Activated naive CD4-positive, alpha-beta T cell treated with anti-CD3 and anti-CD28 coated beads for 36 hours (primary cell): Measurements from ENCODE around the gene GABBR2. TPM values are rescaled to one million over a fixed set of nuclear protein-coding genes. Genes with fewer than 3 reads are reported as not detected.

Experiments used
- CTCF ChIA-PET: fragments of 350-600 bp; sonication (Branson Sonifier 250); formaldehyde crosslinking; loops from one replicate; lab custom pipeline; 2021; ENCODE audit warnings: antibody characterized with exemption; lab: Charles Lee
- DNase-seq: peaks from one replicate; pipeline ENCODE4 v3.0.0-alpha.2; 2020
- H3K27ac Mint-ChIP-seq: one replicate; pipeline ENCODE4 v1.8.0; 2021; ENCODE audit warnings: mild to moderate bottlenecking, mixed read lengths
- H3K27me3 Mint-ChIP-seq: one replicate; pipeline ENCODE4 v1.8.0; 2021; ENCODE audit warnings: low read depth, mixed read lengths
- H3K36me3 Mint-ChIP-seq: one replicate; pipeline ENCODE4 v1.8.0; 2021; ENCODE audit warnings: low read depth, mixed read lengths
- H3K4me1 Mint-ChIP-seq: one replicate; pipeline ENCODE4 v1.8.0; 2021; ENCODE audit warnings: low read depth, mixed read lengths
- H3K4me3 Mint-ChIP-seq: one replicate; pipeline ENCODE4 v1.8.0; 2021; ENCODE audit warnings: mild to moderate bottlenecking, moderate library complexity, mixed read lengths
- H3K9me3 Mint-ChIP-seq: one replicate; pipeline ENCODE4 v1.8.0; 2021; ENCODE audit warnings: mixed read lengths
- intact Hi-C: fragments of 100-400 bp; cut with micrococcal nuclease; formaldehyde crosslinking; loops from one replicate; pipeline ENCODE4 v1.15.1; 2023
- total RNA-seq, 2 experiments: library from RNA; stranded (reverse); gene quantifications; one replicate each; pipeline ENCODE4 v1.2.3, GENCODE V29; 2021

GABBR2 gene
- total RNA-seq, 2 experiments from 2014 or later: not detected

GRCh38 chr9:98428454-98428853, 280.3 kb downstream of the GABBR2 start:
- Mint-ChIP-seq H3K36me3 (no peaks in the 10 kb centered on the region), H3K27me3 (no peaks in the 10 kb centered on the region), H3K9me3 (no peaks in the 10 kb centered on the region), H3K4me3 (no peak overlapping the region), H3K4me1 (no peaks in the 10 kb centered on the region), H3K27ac (no peak overlapping the region)
- CTCF ChIA-PET: no interaction called here
- intact Hi-C loops: no loop called here
- DNase-seq: no peak

- no peaks in the 10 kb centered on the region for H3K36me3 Mint-ChIP-seq
Observed at GRCh38 chr9:98427491-98427890, 281.2 kb downstream of the GABBR2 start.

GRCh38 chr9:98425079-98425478, 283.7 kb downstream of the GABBR2 start:
- no peaks in the 10 kb centered on the region for H3K36me3 Mint-ChIP-seq
- CTCF ChIA-PET: no interaction called here

More at GRCh38 chr9:98427491-98427890, 281.2 kb downstream of the GABBR2 start:
- no peaks in the 10 kb centered on the region for H3K9me3 Mint-ChIP-seq
- H3K4me3 Mint-ChIP-seq: no peak overlapping the region
- H3K4me1 Mint-ChIP-seq: no peaks in the 10 kb centered on the region
- intact Hi-C loops: no loop called here
- H3K27me3 Mint-ChIP-seq: no peaks in the 10 kb centered on the region
- no peak overlapping the region for H3K27ac Mint-ChIP-seq
- DNase-seq: no peak
- CTCF ChIA-PET: no interaction called here

GRCh38 chr9:98419260-98419603, 289.5 kb downstream of the GABBR2 start:
- no peaks in the 10 kb centered on the region for H3K36me3 Mint-ChIP-seq
- CTCF ChIA-PET: no interaction called here
- intact Hi-C loops: no loop called here
- H3K27me3 Mint-ChIP-seq: peaks cover 8% of the 10 kb centered on the region
- H3K27ac Mint-ChIP-seq: no peak overlapping the region
- H3K4me3 Mint-ChIP-seq: no peak overlapping the region
- DNase-seq: no peak
- no peaks in the 10 kb centered on the region for H3K9me3 Mint-ChIP-seq
- H3K4me1 Mint-ChIP-seq: no peaks in the 10 kb centered on the region

More at GRCh38 chr9:98425079-98425478, 283.7 kb downstream of the GABBR2 start:
- no peak overlapping the region for H3K4me3 Mint-ChIP-seq
- no peaks in the 10 kb centered on the region for H3K9me3 Mint-ChIP-seq
- no peaks in the 10 kb centered on the region for H3K27me3 Mint-ChIP-seq
- intact Hi-C loops: no loop called here
- H3K27ac Mint-ChIP-seq: no peak overlapping the region
- no peaks in the 10 kb centered on the region for H3K4me1 Mint-ChIP-seq
- no peak for DNase-seq

- H3K4me3 Mint-ChIP-seq: no peak overlapping the region
- peaks cover 8% of the 10 kb centered on the region for H3K27me3 Mint-ChIP-seq
- no peak for DNase-seq
- CTCF ChIA-PET: no interaction called here
- no peaks in the 10 kb centered on the region for H3K36me3 Mint-ChIP-seq
- H3K4me1 Mint-ChIP-seq: no peaks in the 10 kb centered on the region
- no peaks in the 10 kb centered on the region for H3K9me3 Mint-ChIP-seq
- no peak overlapping the region for H3K27ac Mint-ChIP-seq
- intact Hi-C loops: no loop called here
Observed at GRCh38 chr9:98418578-98419259, 290.0 kb downstream of the GABBR2 start.

- CTCF ChIA-PET: interaction anchor here (0.6 to 1.5 kb wide), 2 partner anchors 101 to 103 kb away, joined by 4 to 5 read pairs; no protein-coding TSS in a partner anchor
- H3K4me1 Mint-ChIP-seq: no peaks in the 10 kb centered on the region
- no peak overlapping the region for H3K4me3 Mint-ChIP-seq
- H3K36me3 Mint-ChIP-seq: no peaks in the 10 kb centered on the region
- intact Hi-C loops: no loop called here
- H3K27ac Mint-ChIP-seq: no peak overlapping the region
- no peak for DNase-seq
- peaks cover 8% of the 10 kb centered on the region for H3K27me3 Mint-ChIP-seq
- H3K9me3 Mint-ChIP-seq: no peaks in the 10 kb centered on the region
Observed at GRCh38 chr9:98416294-98417248, 292.2 kb downstream of the GABBR2 start.

GRCh38 chr9:98415782-98416181, 293.0 kb downstream of the GABBR2 start:
- no peak overlapping the region for H3K4me3 Mint-ChIP-seq
- DNase-seq: no peak
- H3K4me1 Mint-ChIP-seq: no peaks in the 10 kb centered on the region
- no peaks in the 10 kb centered on the region for H3K9me3 Mint-ChIP-seq
- intact Hi-C loops: no loop called here
- CTCF ChIA-PET: interaction anchor here (1.5 kb wide), 1 partner anchor 100 kb away, joined by 4 read pairs; no protein-coding TSS in a partner anchor
- no peaks in the 10 kb centered on the region for H3K36me3 Mint-ChIP-seq
- no peak overlapping the region for H3K27ac Mint-ChIP-seq
- peaks cover 8% of the 10 kb centered on the region for H3K27me3 Mint-ChIP-seq

- CTCF ChIA-PET: no interaction called here
- Mint-ChIP-seq H3K27ac (no peak overlapping the region), H3K4me3 (no peak overlapping the region), H3K4me1 (no peaks in the 10 kb centered on the region), H3K36me3 (no peaks in the 10 kb centered on the region), H3K27me3 (peaks cover 6% of the 10 kb centered on the region), H3K9me3 (no peaks in the 10 kb centered on the region)
- no peak for DNase-seq
- intact Hi-C loops: no loop called here
Observed at GRCh38 chr9:98413084-98413483, 295.7 kb downstream of the GABBR2 start.

GRCh38 chr9:98412101-98412842, 296.5 kb downstream of the GABBR2 start:
- no peak for DNase-seq
- intact Hi-C loops: no loop called here
- CTCF ChIA-PET: no interaction called here
- Mint-ChIP-seq H3K4me3 (no peak overlapping the region), H3K9me3 (no peaks in the 10 kb centered on the region), H3K4me1 (no peaks in the 10 kb centered on the region), H3K27me3 (peaks cover 6% of the 10 kb centered on the region), H3K27ac (no peak overlapping the region), H3K36me3 (no peaks in the 10 kb centered on the region)

GRCh38 chr9:98410185-98410697, 298.5 kb downstream of the GABBR2 start:
- Mint-ChIP-seq H3K27me3 (no peaks in the 10 kb centered on the region), H3K9me3 (no peaks in the 10 kb centered on the region), H3K36me3 (no peaks in the 10 kb centered on the region), H3K4me3 (no peak overlapping the region), H3K27ac (no peak overlapping the region), H3K4me1 (no peaks in the 10 kb centered on the region)
- intact Hi-C loops: no loop called here
- CTCF ChIA-PET: no interaction called here
- no peak for DNase-seq

- H3K36me3 Mint-ChIP-seq: no peaks in the 10 kb centered on the region
- CTCF ChIA-PET: no interaction called here
- intact Hi-C loops: no loop called here
- DNase-seq: no peak
- H3K27ac Mint-ChIP-seq: no peak overlapping the region
- no peaks in the 10 kb centered on the region for H3K9me3 Mint-ChIP-seq
- no peaks in the 10 kb centered on the region for H3K4me1 Mint-ChIP-seq
- H3K4me3 Mint-ChIP-seq: no peak overlapping the region
- H3K27me3 Mint-ChIP-seq: no peaks in the 10 kb centered on the region
Observed at GRCh38 chr9:98409719-98410118, 299.0 kb downstream of the GABBR2 start.

GRCh38 chr9:98406469-98406868, 302.3 kb downstream of the GABBR2 start:
- no peaks in the 10 kb centered on the region for H3K36me3 Mint-ChIP-seq
- no peaks in the 10 kb centered on the region for H3K9me3 Mint-ChIP-seq
- H3K4me1 Mint-ChIP-seq: no peaks in the 10 kb centered on the region
- intact Hi-C loops: no loop called here
- H3K27me3 Mint-ChIP-seq: no peaks in the 10 kb centered on the region
- no peak for DNase-seq
- CTCF ChIA-PET: no interaction called here
- no peak overlapping the region for H3K27ac Mint-ChIP-seq
- H3K4me3 Mint-ChIP-seq: no peak overlapping the region
